ENCODE results near the gene TPP1. TPM values are rescaled to one million over a fixed set of nuclear protein-coding genes. Genes with fewer than 3 reads are reported as not detected.
A peak's percentile ranks its signal among the peaks of the same experiment; 100 is the strongest.

The TPP1 gene
- total RNA-seq, 4 donors from 2014 or later: 56.1 to 126 (median 81.9) TPM

- Histone ChIP-seq H3K4me1 (peaks cover 8% of the 10 kb centered on the region), H3K4me3 (no peak overlapping the region), H3K27me3 (no peaks in the 10 kb centered on the region), H3K9me3 (no peaks in the 10 kb centered on the region), H3K27ac (no peak overlapping the region), H3K36me3 (peaks cover 19% of the 10 kb centered on the region)
- DNase-seq (ENCODE audit: low spot score in 2 of 2): peak in 1 of 2 donors; percentile 67
- no peak for TF ChIP-seq POLR2A (IDR thresholded peaks at IDR 0.05)
- no peak for TF ChIP-seq POLR2AphosphoS5 (IDR thresholded peaks at IDR 0.05)
- TF ChIP-seq EP300 (IDR thresholded peaks at IDR 0.05): no peak
- TF ChIP-seq, protein P1, sequence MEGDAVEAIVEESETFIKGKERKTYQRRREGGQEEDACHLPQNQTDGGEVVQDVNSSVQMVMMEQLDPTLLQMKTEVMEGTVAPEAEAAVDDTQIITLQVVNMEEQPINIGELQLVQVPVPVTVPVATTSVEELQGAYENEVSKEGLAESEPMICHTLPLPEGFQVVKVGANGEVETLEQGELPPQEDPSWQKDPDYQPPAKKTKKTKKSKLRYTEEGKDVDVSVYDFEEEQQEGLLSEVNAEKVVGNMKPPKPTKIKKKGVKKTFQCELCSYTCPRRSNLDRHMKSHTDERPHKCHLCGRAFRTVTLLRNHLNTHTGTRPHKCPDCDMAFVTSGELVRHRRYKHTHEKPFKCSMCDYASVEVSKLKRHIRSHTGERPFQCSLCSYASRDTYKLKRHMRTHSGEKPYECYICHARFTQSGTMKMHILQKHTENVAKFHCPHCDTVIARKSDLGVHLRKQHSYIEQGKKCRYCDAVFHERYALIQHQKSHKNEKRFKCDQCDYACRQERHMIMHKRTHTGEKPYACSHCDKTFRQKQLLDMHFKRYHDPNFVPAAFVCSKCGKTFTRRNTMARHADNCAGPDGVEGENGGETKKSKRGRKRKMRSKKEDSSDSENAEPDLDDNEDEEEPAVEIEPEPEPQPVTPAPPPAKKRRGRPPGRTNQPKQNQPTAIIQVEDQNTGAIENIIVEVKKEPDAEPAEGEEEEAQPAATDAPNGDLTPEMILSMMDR (IDR thresholded peaks at IDR 0.05): no peak
- 59% methylated on average over 4 of the region's 4 CpGs for WGBS
Observed at GRCh38 chr11:6568191-6568918, 50.9 kb downstream of the TPP1 start.

GRCh38 chr11:6567371-6567745 is 51.9 kb downstream of the TPP1 start:
- no CpG with 5 or more reads among the region's 7 CpGs for WGBS
- DNase-seq (ENCODE audit: low spot score in 2 of 2): peak in 1 of 2 donors; percentile 59
- Histone ChIP-seq H3K4me3 (no peak overlapping the region), H3K27me3 (no peaks in the 10 kb centered on the region), H3K9me3 (no peaks in the 10 kb centered on the region), H3K27ac (no peak overlapping the region), H3K36me3 (peaks cover 19% of the 10 kb centered on the region), H3K4me1 (peaks cover 8% of the 10 kb centered on the region)
- TF ChIP-seq POLR2AphosphoS5 (IDR thresholded peaks at IDR 0.05) (no peak), EP300 (IDR thresholded peaks at IDR 0.05) (no peak), POLR2A (IDR thresholded peaks at IDR 0.05) (no peak)
- TF ChIP-seq, protein P1 (IDR thresholded peaks at IDR 0.05): no peak

GRCh38 chr11:6566704-6567370 is 52.4 kb downstream of the TPP1 start:
- Histone ChIP-seq H3K4me3 (no peak overlapping the region), H3K9me3 (no peaks in the 10 kb centered on the region), H3K4me1 (peaks cover 8% of the 10 kb centered on the region), H3K27ac (no peak overlapping the region), H3K27me3 (no peaks in the 10 kb centered on the region), H3K36me3 (peaks cover 19% of the 10 kb centered on the region)
- DNase-seq (ENCODE audit: low spot score in 2 of 2): no peak
- 89% methylated on average over 12 of the region's 13 CpGs for WGBS
- TF ChIP-seq, protein P1 (IDR thresholded peaks at IDR 0.05): no peak
- TF ChIP-seq POLR2A (IDR thresholded peaks at IDR 0.05): no peak
- no peak for TF ChIP-seq POLR2AphosphoS5 (IDR thresholded peaks at IDR 0.05)

- 95% methylated on average over 5 of the region's 5 CpGs for WGBS
- DNase-seq (ENCODE audit: low spot score in 2 of 2): no peak
- no peak overlapping the region for H3K27ac ChIP-seq
Observed at GRCh38 chr11:6565988-6566703, 53.1 kb downstream of the TPP1 start.

More at GRCh38 chr11:6565988-6566703, 53.1 kb downstream of the TPP1 start:
- Histone ChIP-seq H3K36me3 (peaks cover 18% of the 10 kb centered on the region), H3K9me3 (no peaks in the 10 kb centered on the region), H3K4me1 (peaks cover 8% of the 10 kb centered on the region), H3K4me3 (no peak overlapping the region), H3K27me3 (no peaks in the 10 kb centered on the region)
- TF ChIP-seq EP300 (IDR thresholded peaks at IDR 0.05) (no peak), POLR2A (IDR thresholded peaks at IDR 0.05) (no peak), POLR2AphosphoS5 (IDR thresholded peaks at IDR 0.05) (no peak)
- TF ChIP-seq, protein P1 (IDR thresholded peaks at IDR 0.05): no peak
